K562 (cell line): ENCODE measurements around the gene SDHC. TPM values are rescaled to one million over a fixed set of nuclear protein-coding genes. Genes with fewer than 3 reads are reported as not detected.

Experiments used
- ESRRB ChIP-seq: fragments of 250-450 bp; sonication (Bioruptor Pico); IDR thresholded peaks from 2 replicates; pipeline ENCODE4 v1.5.0; 2020; ENCODE audit warnings: mild to moderate bottlenecking, moderate library complexity, borderline replicate concordance
- GABPA ChIP-seq: fragments of 200-800 bp; sonication (Bioruptor generic); conservative IDR thresholded peaks from 2 replicates; pipeline ENCODE4 v1.6.1; 2016; ENCODE audit warnings: low read depth, missing genetic modification characterization, missing compliant biosample characterization
- HDAC1 ChIP-seq, 2 experiments: fragments of 450-650 bp; IDR thresholded peaks; 2 replicates each; pipeline ENCODE4 v1.6.1; 2016 to 2017; ENCODE audit warnings: inconsistent platforms in 1 of 2, mild to moderate bottlenecking in 1 of 2, moderate library complexity in 1 of 2
- HDGF ChIP-seq: fragments of 450-650 bp; IDR thresholded peaks from 2 replicates; pipeline ENCODE4 v1.6.1; 2016
- MIER1 ChIP-seq: fragments of 450-650 bp; IDR thresholded peaks from 2 replicates; pipeline ENCODE4 v1.6.1; 2016; ENCODE audit warnings: antibody characterized with exemption, mild to moderate bottlenecking, low read depth
- NEUROD1 ChIP-seq: fragments of 150-350 bp; IDR thresholded peaks from 2 replicates; pipeline ENCODE4 v1.6.1; 2014; ENCODE audit warnings: borderline replicate concordance, low read length, low read depth; ENCODE audit not compliant: partially characterized antibody
- NFATC3 ChIP-seq: fragments of 450-650 bp; IDR thresholded peaks from 2 replicates; pipeline ENCODE4 v1.6.1; 2017; ENCODE audit warnings: mild to moderate bottlenecking
- RBM25 ChIP-seq: fragments of 200-400 bp; formaldehyde crosslinking; IDR thresholded peaks from 2 replicates; pipeline ENCODE4 v1.6.1; 2018; ENCODE audit warnings: low read length, low read depth, moderate library complexity; ENCODE audit not compliant: severe bottlenecking
- SIN3A ChIP-seq, 2 experiments: fragments of 150-350 bp in 1 of 2; IDR thresholded peaks; 2 replicates each; pipeline ENCODE4 v1.6.1; 2011 to 2016; ENCODE audit warnings: borderline replicate concordance in 2 of 2, low read depth in 2 of 2, low read length in 2 of 2, mild to moderate bottlenecking in 2 of 2, moderate library complexity in 2 of 2; ENCODE audit not compliant: control insufficient read depth in 1 of 2
- SP2 ChIP-seq: IDR thresholded peaks from 2 replicates; pipeline ENCODE4 v1.6.1; 2011; ENCODE audit warnings: mild to moderate bottlenecking, low read depth, low read length, moderate library complexity; ENCODE audit not compliant: poor library complexity, severe bottlenecking; ENCODE audit errors: extremely low read depth
- TFE3 ChIP-seq: fragments of 450-650 bp; formaldehyde crosslinking; IDR thresholded peaks from 2 replicates; pipeline ENCODE4 v1.4.0; 2020; ENCODE audit warnings: mild to moderate bottlenecking, mixed read lengths
- ZNF232 ChIP-seq: sonication (generic); formaldehyde crosslinking; IDR thresholded peaks from 2 replicates; pipeline ENCODE4 v1.8.0; 2022; ENCODE audit warnings: mild to moderate bottlenecking, missing genetic modification reagents
- polyA plus RNA-seq, 8 experiments: library from polyadenylated mRNA; depleted of rRNA in 4 of 8; stranded (reverse) in 5 of 8; unstranded in 3 of 8; fragments of >200 nt; fragmentation: Nextera tagmentation in 2 of 8; fragmentation: Illumina TruSeq in 1 of 8; extraction: Ambion mirVana in 2 of 8; extraction: Trizol in 1 of 8; gene quantifications; 2 replicates each; pipeline versions ENCODE4 v1.2.1 to v1.2.3, GENCODE V29; 2011 to 2014; ENCODE audit warnings: inconsistent platforms in 1 of 8, missing spikeins in 1 of 8
- total RNA-seq, 7 experiments: library from RNA; depleted of rRNA in 6 of 7; stranded (reverse); fragments of >200 nt in 6 of 7; fragmentation: Illumina TruSeq in 2 of 7; extraction: Trizol in 2 of 7; gene quantifications; 2 replicates each; pipeline versions ENCODE4 v1.2.1 to v1.2.3, GENCODE V29; 2011 to 2021; ENCODE audit warnings: low replicate concordance in 1 of 7

SDHC gene
- total and polyA plus RNA-seq, 9 of the 15 experiments (the other 6 are each of a cell fraction or from before 2014, with no cell fraction given) = 7.7 to 309 (median 174) TPM

- TF ChIP-seq NFATC3 (no peak), GABPA (tag) (peak; percentile 96), NEUROD1 (peak; percentile 26), TFE3 (peak; percentile 96), HDGF (no peak), SP2 (no peak), ZNF232 (no peak; the same call in 1 of the 2 replicates), ESRRB (CRISPR knock-in tag) (no peak), RBM25 (no peak), MIER1 (0 out of 2 replicates have a peak, but pooled peaks have one; percentile 28), HDAC1 (IDR thresholded peaks at IDR 0.05) (no peak; a peak in 1 of 4 replicates), SIN3A (IDR thresholded peaks at IDR 0.05; ENCODE audit: borderline replicate concordance in 2 of 2, control insufficient read depth in 1 of 2, low read depth in 2 of 2, low read length in 2 of 2) (peak; percentile 46 to 88; a peak in 2 of 4 replicates)
- TF ChIP-seq, all 486 proteins: peak for 159
Observed at GRCh38 chr1:161314201-161314981, at the start of gene SDHC (continued).
